Epithelial cell of prostate (primary cell): ENCODE results near the gene PTCH1.

Experiments used
- DNase-seq: peaks from one replicate; pipeline ENCODE4 v3.0.0-alpha.2; 2011; ENCODE audit warnings: low read depth, low spot score
- H3K27ac ChIP-seq: fragments of 450-650 bp; 2 replicates; pipeline ENCODE4 v1.5.1; 2017; ENCODE audit warnings: mild to moderate bottlenecking

Gene PTCH1

DNA sequence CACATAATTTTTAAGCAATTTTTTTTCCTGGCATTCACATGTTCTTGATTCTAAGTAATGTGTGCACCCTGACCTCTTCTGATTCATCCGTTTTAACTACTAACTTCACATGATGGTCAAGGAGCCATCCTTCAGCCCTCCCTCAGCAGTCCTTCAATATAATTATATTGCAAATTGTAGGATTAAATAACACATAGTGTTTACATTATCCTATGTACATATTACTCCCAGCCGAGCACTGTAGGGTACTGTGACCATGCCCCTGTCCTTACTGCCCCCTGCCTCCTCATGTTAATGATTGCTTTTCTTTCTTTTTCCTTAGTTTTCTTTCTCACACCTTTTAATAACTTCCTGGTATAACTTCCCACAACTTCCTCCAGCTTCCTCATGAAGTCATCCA, 103.0 kb downstream of the PTCH1 start:
- DNase-seq: no peak

GRCh38 chr9:95411054-95411892, 105.5 kb downstream of the PTCH1 start:
- DNase-seq: no peak

More for the DNA sequence above, 103.0 kb downstream of the PTCH1 start:
- H3K27ac ChIP-seq: no peak overlapping the region

GRCh38 chr9:95409650-95410426, 106.9 kb downstream of the PTCH1 start:
- DNase-seq: peak; percentile 18
- peak overlapping the region; percentile 32 for H3K27ac ChIP-seq

More at GRCh38 chr9:95411054-95411892, 105.5 kb downstream of the PTCH1 start:
- H3K27ac ChIP-seq: no peak overlapping the region

- DNase-seq: no peak
- no peak overlapping the region for H3K27ac ChIP-seq
These were observed 109.2 kb downstream of the PTCH1 start for GRCh38 chr9:95407524-95407923.

DNA sequence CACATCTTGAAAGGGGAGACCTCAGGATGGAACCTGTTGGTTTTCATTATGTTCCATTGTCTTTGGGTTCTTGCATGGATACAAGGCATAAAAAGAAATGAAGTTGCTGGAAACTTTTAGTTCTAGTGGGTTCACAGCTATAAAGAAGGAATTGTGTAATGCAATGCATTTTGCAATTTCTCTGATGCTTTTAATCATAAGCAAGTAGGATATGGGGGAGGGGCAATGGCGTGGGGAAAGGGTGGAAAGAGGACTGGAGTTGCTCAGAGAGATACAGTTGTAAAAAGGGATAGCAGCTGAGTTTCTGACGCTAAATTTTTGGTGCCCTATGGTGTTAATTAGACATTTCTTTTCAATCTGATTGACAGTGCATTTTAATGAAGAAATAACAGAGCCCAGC, 110.7 kb downstream of the PTCH1 start:
- no peak for DNase-seq
- H3K27ac ChIP-seq: no peak overlapping the region

DNA sequence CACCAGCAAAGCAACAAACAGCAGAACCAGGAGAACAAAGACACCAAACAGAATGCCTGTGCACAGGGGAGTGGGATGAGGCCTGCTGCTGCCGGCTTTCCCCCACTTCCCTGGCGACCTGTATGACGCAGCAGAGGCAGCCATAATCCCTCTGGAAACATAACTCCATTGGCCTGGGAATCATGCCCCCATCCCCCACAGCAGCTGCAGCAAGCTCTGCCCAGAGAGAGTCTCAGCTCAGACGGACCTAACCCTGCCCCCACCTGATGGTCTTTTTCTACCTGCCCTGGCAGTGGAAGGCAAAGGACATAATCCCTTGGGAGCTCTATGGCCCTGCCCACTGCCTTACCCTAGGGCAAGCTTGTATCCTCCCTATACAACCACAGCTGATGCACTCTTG, 117.5 kb downstream of the PTCH1 start:
- DNase-seq: no peak
- H3K27ac ChIP-seq: no peak overlapping the region
